Measurements from ENCODE around the gene ITGA4. TPM values are rescaled to one million over a fixed set of nuclear protein-coding genes. Genes with fewer than 3 reads are reported as not detected.

Gene ITGA4
- polyA plus RNA-seq, 2 of the 4 experiments (the other 2 are of a cell fraction): 1.7 to 2.5 TPM

DNA sequence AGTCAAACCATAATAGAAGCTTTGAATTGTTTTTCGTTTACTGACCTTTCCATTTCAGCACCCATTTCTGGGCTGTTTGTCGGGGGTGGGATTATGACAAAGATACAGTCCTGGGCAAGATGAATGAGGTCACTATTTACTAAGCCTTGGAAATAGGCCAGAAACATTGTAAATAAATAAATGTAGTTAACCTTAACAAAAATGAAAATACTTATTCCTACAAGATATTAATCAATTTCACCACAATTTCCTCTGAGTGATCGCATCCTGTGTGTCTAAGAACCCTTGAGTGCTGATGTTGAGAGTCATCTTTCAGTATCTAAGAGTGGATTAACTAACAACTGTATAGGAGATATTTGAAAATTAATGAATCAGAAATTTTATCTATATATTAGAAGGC is 14.0 kb downstream of the ITGA4 start:
- no peaks in the 10 kb centered on the region for H3K4me1 ChIP-seq
- TF ChIP-seq BHLHE40 (IDR thresholded peaks at IDR 0.05; ENCODE audit: low read depth, low read length): no peak
- TF ChIP-seq POLR2AphosphoS2 (conservative IDR thresholded peaks at IDR 0.05; ENCODE audit: low read length): no peak
- TF ChIP-seq MAFK (IDR thresholded peaks at IDR 0.05; ENCODE audit: partially characterized antibody): no peak
- no peak for TF ChIP-seq E2F6 (IDR thresholded peaks at IDR 0.05; ENCODE audit: borderline replicate concordance, low read depth)
- no peak for TF ChIP-seq EHMT2 (IDR thresholded peaks at IDR 0.05; ENCODE audit: low read depth)
- TF ChIP-seq RARB (CRISPR knock-in tag; IDR thresholded peaks at IDR 0.05): no peak
- TF ChIP-seq NR3C1 (IDR thresholded peaks at IDR 0.05): no peak
- TF ChIP-seq EP300 (IDR thresholded peaks at IDR 0.05): no peak
- no peak for TF ChIP-seq ZC3H11A (IDR thresholded peaks at IDR 0.05)
- TF ChIP-seq HOXB5 (CRISPR knock-in tag; IDR thresholded peaks at IDR 0.05): no peak
- no peak for TF ChIP-seq HES2 (IDR thresholded peaks at IDR 0.05)
- no peak for TF ChIP-seq FOXS1 (CRISPR knock-in tag; IDR thresholded peaks at IDR 0.05)
- ChIA-PET POLR2A (no interaction called here), CTCF (no interaction called here)
- ATAC-seq (no peak), FAIRE-seq (no peak), DNase-seq (ENCODE audit: low read depth in 1 of 2, low spot score in 1 of 2) (no peak)
- 34% methylated on average over 3 of the region's 3 CpGs for WGBS (ENCODE audit: missing lambda C conversion rate)
- H3K9me3 ChIP-seq: no peaks in the 10 kb centered on the region
- no peak overlapping the region for H3K27ac ChIP-seq
- H3K4me2 ChIP-seq: no peak overlapping the region
- H3K4me3 ChIP-seq: no peak overlapping the region

DNA sequence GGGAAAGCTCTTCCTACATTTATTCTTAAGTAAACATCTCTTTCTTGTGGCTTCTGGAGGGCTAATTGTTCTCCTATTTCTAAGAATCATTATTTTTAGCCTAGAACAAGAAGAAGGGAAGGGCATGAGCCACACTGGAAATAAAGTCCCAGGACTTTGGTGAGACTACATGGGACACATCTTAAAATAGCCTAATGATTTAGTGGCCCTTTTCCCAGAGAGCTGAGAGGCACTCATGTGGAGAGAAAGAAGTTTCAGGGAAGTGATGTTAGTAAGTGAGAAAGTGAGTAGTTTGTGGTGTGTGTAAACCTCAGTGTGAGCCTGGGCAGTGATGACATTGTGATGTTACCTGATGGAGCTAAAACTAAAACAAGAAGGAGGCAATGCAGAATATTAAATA is 14.6 kb downstream of the ITGA4 start:
- ChIA-PET POLR2A (no interaction called here), CTCF (interaction anchor here (0.6 to 0.8 kb wide), 3 partner anchors 109 to 367 kb away, joined by 3 read pairs; no protein-coding TSS in a partner anchor)
- H3K9me3 ChIP-seq: no peaks in the 10 kb centered on the region
- no peak overlapping the region for H3K27ac ChIP-seq
- no peak for TF ChIP-seq ZFP36 (IDR thresholded peaks at IDR 0.05; ENCODE audit: borderline replicate concordance, partially characterized antibody)
- TF ChIP-seq EHMT2 (IDR thresholded peaks at IDR 0.05; ENCODE audit: low read depth): no peak
- TF ChIP-seq TFCP2L1 (CRISPR knock-in tag; IDR thresholded peaks at IDR 0.05): no peak
- TF ChIP-seq SMC3 (IDR thresholded peaks at IDR 0.05): no peak
- TF ChIP-seq POLR2A (IDR thresholded peaks at IDR 0.05; ENCODE audit: low read length): no peak
- TF ChIP-seq HOXB5 (CRISPR knock-in tag; IDR thresholded peaks at IDR 0.05): no peak
- no peak for TF ChIP-seq MAZ (IDR thresholded peaks at IDR 0.05; ENCODE audit: borderline replicate concordance, low read depth, low read length)
- FAIRE-seq (no peak), ATAC-seq (no peak), DNase-seq (ENCODE audit: low read depth in 1 of 2, low spot score in 1 of 2) (no peak)
- H3K4me3 ChIP-seq: no peak overlapping the region
- H3K4me2 ChIP-seq: no peak overlapping the region
- H3K4me1 ChIP-seq: no peaks in the 10 kb centered on the region

DNA sequence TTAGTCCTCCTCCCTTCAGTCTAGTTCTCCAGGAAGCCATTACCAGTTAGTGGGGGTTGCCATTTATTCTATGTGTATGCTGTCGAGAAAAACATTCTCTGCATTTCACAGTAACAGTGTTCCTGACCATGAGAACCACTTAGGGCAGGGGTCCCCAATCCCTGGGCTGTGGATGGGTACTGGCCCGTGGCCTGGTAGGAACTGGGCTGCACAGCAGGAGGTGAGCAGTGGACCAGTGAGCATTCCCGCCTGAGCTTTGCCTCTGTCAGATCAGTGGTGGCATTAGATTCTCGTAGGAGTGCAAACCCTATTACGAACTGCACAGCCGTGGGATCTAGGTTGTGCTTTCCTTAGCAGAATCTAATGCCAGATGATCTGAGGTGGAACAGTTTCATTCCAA is 15.8 kb downstream of the ITGA4 start:
- no peak for DNase-seq (ENCODE audit: low read depth in 1 of 2, low spot score in 1 of 2)
- TF ChIP-seq, protein P1, sequence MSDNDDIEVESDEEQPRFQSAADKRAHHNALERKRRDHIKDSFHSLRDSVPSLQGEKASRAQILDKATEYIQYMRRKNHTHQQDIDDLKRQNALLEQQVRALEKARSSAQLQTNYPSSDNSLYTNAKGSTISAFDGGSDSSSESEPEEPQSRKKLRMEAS (IDR thresholded peaks at IDR 0.05): no peak
- TF ChIP-seq ZFP36 (IDR thresholded peaks at IDR 0.05; ENCODE audit: borderline replicate concordance, partially characterized antibody) (no peak), JUN (IDR thresholded peaks at IDR 0.05) (no peak), RNF2 (IDR thresholded peaks at IDR 0.05; ENCODE audit: borderline replicate concordance, low read depth) (no peak), RARB (CRISPR knock-in tag; IDR thresholded peaks at IDR 0.05) (no peak), GATA3 (IDR thresholded peaks at IDR 0.05; ENCODE audit: borderline replicate concordance) (no peak), SREBF2 (IDR thresholded peaks at IDR 0.05) (no peak), POLR2AphosphoS2 (conservative IDR thresholded peaks at IDR 0.05; ENCODE audit: low read length) (no peak), BHLHE40 (IDR thresholded peaks at IDR 0.05; ENCODE audit: low read depth, low read length) (no peak), RFX5 (IDR thresholded peaks at IDR 0.05) (no peak), TFCP2L1 (CRISPR knock-in tag; IDR thresholded peaks at IDR 0.05) (no peak), ZNF302 (CRISPR knock-in tag; IDR thresholded peaks at IDR 0.05) (no peak), EHMT2 (IDR thresholded peaks at IDR 0.05; ENCODE audit: low read depth) (no peak), TP53 (CRISPR knock-in tag; IDR thresholded peaks at IDR 0.05) (no peak)
- TF ChIP-seq, protein P2, sequence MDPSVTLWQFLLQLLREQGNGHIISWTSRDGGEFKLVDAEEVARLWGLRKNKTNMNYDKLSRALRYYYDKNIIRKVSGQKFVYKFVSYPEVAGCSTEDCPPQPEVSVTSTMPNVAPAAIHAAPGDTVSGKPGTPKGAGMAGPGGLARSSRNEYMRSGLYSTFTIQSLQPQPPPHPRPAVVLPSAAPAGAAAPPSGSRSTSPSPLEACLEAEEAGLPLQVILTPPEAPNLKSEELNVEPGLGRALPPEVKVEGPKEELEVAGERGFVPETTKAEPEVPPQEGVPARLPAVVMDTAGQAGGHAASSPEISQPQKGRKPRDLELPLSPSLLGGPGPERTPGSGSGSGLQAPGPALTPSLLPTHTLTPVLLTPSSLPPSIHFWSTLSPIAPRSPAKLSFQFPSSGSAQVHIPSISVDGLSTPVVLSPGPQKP (IDR thresholded peaks at IDR 0.05; ENCODE audit: low read depth, low read length): no peak
- TF ChIP-seq, protein P3, sequence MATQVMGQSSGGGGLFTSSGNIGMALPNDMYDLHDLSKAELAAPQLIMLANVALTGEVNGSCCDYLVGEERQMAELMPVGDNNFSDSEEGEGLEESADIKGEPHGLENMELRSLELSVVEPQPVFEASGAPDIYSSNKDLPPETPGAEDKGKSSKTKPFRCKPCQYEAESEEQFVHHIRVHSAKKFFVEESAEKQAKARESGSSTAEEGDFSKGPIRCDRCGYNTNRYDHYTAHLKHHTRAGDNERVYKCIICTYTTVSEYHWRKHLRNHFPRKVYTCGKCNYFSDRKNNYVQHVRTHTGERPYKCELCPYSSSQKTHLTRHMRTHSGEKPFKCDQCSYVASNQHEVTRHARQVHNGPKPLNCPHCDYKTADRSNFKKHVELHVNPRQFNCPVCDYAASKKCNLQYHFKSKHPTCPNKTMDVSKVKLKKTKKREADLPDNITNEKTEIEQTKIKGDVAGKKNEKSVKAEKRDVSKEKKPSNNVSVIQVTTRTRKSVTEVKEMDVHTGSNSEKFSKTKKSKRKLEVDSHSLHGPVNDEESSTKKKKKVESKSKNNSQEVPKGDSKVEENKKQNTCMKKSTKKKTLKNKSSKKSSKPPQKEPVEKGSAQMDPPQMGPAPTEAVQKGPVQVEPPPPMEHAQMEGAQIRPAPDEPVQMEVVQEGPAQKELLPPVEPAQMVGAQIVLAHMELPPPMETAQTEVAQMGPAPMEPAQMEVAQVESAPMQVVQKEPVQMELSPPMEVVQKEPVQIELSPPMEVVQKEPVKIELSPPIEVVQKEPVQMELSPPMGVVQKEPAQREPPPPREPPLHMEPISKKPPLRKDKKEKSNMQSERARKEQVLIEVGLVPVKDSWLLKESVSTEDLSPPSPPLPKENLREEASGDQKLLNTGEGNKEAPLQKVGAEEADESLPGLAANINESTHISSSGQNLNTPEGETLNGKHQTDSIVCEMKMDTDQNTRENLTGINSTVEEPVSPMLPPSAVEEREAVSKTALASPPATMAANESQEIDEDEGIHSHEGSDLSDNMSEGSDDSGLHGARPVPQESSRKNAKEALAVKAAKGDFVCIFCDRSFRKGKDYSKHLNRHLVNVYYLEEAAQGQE (IDR thresholded peaks at IDR 0.05): no peak
- TF ChIP-seq, protein P4, sequence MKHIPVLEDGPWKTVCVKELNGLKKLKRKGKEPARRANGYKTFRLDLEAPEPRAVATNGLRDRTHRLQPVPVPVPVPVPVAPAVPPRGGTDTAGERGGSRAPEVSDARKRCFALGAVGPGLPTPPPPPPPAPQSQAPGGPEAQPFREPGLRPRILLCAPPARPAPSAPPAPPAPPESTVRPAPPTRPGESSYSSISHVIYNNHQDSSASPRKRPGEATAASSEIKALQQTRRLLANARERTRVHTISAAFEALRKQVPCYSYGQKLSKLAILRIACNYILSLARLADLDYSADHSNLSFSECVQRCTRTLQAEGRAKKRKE (CRISPR knock-in tag; IDR thresholded peaks at IDR 0.05; ENCODE audit: low read depth): no peak
- Histone ChIP-seq H3K4me3 (no peak overlapping the region), H3K9me3 (no peaks in the 10 kb centered on the region), H3K4me2 (peak overlapping the region; percentile 25), H3K27ac (no peak overlapping the region), H3K4me1 (no peaks in the 10 kb centered on the region)
- 46% methylated on average over 6 of the region's 6 CpGs for WGBS (ENCODE audit: missing lambda C conversion rate)
- no peak for FAIRE-seq
- ChIA-PET CTCF (interaction anchor here (1.3 kb wide), 1 partner anchor 15 kb away, joined by 3 read pairs; the partner anchor contains the start of gene ITGA4), POLR2A (no interaction called here)
- no peak for ATAC-seq

Data from A549 (cell line).